ENCODE measurements around the gene CNTRL. TPM values are rescaled to one million over a fixed set of nuclear protein-coding genes. Genes with fewer than 3 reads are reported as not detected.
A peak's percentile ranks its signal among the peaks of the same experiment; 100 is the strongest.

Gene CNTRL
- total RNA-seq, 2 experiments from 2014 or later, result 62.8 to 69.8 TPM

DNA sequence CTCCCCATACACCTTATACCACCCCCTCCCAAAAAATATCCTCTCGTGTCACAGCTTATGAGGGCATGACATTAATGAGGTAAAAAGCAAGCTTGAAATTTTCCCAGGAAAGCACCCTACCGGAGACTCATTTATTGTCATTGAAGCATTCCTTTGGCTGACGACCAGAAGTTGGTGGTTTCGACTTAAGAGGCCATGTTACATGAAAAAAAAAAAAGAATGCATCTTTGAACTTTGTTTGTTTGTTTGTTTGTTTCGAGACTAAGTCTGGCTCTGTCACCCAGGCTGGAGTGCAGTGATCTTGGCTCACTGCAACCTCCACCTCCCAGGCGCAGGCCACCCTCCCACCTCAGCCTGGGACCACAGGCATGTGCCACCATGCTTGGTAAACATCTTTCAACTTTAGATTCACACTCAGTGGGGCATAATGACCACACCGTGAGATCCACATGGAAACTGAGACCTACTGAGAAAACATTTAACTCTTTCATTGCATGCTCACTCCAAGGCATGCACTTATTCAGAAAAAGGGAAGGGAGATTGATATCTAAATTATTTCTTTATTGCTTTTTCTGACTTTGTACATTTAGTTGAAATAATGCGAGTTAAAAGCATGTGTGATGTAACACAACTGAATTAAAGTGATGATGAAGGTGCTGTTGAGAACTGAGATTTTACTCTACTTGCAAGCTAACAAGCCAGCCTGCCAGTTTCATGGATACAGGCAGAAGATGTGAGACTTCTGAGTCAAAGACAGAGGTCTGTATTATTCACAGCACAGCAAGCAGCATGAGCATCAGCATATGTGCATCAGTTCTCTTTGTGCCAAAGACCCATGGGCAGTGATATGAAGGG lies 132.0 kb downstream of the CNTRL start:
- no peaks in the 10 kb centered on the region for H3K36me3 Mint-ChIP-seq (ENCODE audit: low read depth)

DNA sequence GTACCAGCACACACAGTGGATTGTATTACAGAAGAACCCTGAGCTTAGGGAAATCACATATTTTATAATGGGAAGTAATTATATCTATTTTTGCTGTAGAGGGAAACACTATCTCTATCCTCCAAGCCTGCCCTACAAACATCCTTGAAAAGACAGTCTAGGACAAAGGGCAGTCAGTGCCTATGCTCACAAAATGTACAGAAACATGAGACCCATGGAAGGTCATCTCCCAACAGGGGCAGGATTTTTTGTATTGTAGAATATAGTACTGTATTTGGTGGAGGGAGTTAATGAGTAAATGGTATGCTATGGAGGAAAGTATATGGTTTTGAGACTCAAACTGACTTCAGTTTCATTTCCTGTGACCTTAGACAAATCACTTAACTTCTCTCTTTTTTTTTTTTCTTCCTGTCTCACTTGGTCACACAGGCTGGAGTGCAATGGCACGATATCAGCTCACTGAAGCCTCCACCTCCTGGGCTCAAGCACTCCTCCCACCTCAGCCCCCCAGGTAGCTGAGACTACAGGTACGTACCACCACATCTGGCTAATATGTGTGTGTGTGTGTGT lies 132.7 kb downstream of the CNTRL start:
- TF ChIP-seq, protein P1, sequence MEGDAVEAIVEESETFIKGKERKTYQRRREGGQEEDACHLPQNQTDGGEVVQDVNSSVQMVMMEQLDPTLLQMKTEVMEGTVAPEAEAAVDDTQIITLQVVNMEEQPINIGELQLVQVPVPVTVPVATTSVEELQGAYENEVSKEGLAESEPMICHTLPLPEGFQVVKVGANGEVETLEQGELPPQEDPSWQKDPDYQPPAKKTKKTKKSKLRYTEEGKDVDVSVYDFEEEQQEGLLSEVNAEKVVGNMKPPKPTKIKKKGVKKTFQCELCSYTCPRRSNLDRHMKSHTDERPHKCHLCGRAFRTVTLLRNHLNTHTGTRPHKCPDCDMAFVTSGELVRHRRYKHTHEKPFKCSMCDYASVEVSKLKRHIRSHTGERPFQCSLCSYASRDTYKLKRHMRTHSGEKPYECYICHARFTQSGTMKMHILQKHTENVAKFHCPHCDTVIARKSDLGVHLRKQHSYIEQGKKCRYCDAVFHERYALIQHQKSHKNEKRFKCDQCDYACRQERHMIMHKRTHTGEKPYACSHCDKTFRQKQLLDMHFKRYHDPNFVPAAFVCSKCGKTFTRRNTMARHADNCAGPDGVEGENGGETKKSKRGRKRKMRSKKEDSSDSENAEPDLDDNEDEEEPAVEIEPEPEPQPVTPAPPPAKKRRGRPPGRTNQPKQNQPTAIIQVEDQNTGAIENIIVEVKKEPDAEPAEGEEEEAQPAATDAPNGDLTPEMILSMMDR (IDR thresholded peaks at IDR 0.05), result no peak

More for the DNA sequence above, 132.0 kb downstream of the CNTRL start:
- POLR2A ChIA-PET, result interaction anchor here (0.6 kb wide), 1 partner anchor 351 kb away, joined by 3 read pairs; no protein-coding TSS in a partner anchor
- CTCF ChIA-PET, result interaction anchor here (0.9 to 1.5 kb wide), 2 partner anchors 21 to 113 kb away, joined by 3 to 4 read pairs; no protein-coding TSS in a partner anchor
- Mint-ChIP-seq H3K4me3 (no peak overlapping the region), H3K27ac (peak overlapping the region; percentile 58), H3K4me1 (ENCODE audit: low read depth) (peaks cover 31% of the 10 kb centered on the region), H3K9me3 (no peaks in the 10 kb centered on the region), H3K27me3 (no peaks in the 10 kb centered on the region)
- no peak for DNase-seq
- ATAC-seq, result peak; percentile 68
- intact Hi-C loops (cut with micrococcal nuclease), result no loop called here
- TF ChIP-seq, protein P1 (IDR thresholded peaks at IDR 0.05), result no peak

DNA sequence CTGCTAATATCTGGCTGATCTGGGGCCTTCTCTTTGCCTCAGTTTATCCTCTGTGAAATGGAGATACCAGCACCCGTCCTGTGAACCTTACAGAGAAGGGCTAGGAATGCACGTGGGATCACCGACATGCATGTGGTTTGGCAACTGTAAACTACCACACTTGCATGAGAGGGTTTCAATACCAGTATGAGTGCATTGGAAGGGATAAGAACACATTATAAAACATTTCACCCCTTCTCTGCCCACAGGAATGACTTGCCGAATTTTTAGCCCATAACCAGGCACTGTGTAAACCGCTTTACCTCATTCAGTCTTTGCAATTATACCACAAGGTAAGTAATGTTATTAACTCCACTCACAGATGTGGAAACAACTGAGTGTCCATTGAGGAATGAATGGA lies 135.8 kb downstream of the CNTRL start:
- H3K27ac Mint-ChIP-seq, result no peak overlapping the region
- no peak overlapping the region for H3K4me3 Mint-ChIP-seq
- TF ChIP-seq, protein P1 (IDR thresholded peaks at IDR 0.05), result no peak
- ATAC-seq (no peak), DNase-seq (no peak)
- CTCF ChIA-PET, result interaction anchor here (0.6 to 5.6 kb wide), 5 partner anchors 8 to 191 kb away, joined by 3 to 47 read pairs (median 25); partner anchors contain the start of gene RAB14
- POLR2A ChIA-PET, result no interaction called here
- H3K9me3 Mint-ChIP-seq, result no peaks in the 10 kb centered on the region
- H3K27me3 Mint-ChIP-seq, result no peaks in the 10 kb centered on the region
- intact Hi-C loops (cut with micrococcal nuclease), result loop anchor here (10.0 kb wide), 1 partner anchor 164 kb away; the partner anchor contains the start of gene STOM
- no peaks in the 10 kb centered on the region for H3K36me3 Mint-ChIP-seq (ENCODE audit: low read depth)
- peaks cover 21% of the 10 kb centered on the region for H3K4me1 Mint-ChIP-seq (ENCODE audit: low read depth)

More for the DNA sequence above, 132.7 kb downstream of the CNTRL start:
- Mint-ChIP-seq H3K27ac (peak overlapping the region; percentile 58), H3K36me3 (ENCODE audit: low read depth) (no peaks in the 10 kb centered on the region), H3K9me3 (no peaks in the 10 kb centered on the region), H3K27me3 (no peaks in the 10 kb centered on the region), H3K4me3 (no peak overlapping the region), H3K4me1 (ENCODE audit: low read depth) (peaks cover 29% of the 10 kb centered on the region)
- CTCF ChIA-PET, result interaction anchor here (0.7 kb wide), 1 partner anchor 679 kb away, joined by 3 read pairs; no protein-coding TSS in a partner anchor
- DNase-seq (peak; percentile 29), ATAC-seq (peak; percentile 85)
- intact Hi-C loops (cut with micrococcal nuclease), result no loop called here
- POLR2A ChIA-PET, result interaction anchor here (0.6 kb wide), 1 partner anchor 352 kb away, joined by 3 read pairs; no protein-coding TSS in a partner anchor

DNA sequence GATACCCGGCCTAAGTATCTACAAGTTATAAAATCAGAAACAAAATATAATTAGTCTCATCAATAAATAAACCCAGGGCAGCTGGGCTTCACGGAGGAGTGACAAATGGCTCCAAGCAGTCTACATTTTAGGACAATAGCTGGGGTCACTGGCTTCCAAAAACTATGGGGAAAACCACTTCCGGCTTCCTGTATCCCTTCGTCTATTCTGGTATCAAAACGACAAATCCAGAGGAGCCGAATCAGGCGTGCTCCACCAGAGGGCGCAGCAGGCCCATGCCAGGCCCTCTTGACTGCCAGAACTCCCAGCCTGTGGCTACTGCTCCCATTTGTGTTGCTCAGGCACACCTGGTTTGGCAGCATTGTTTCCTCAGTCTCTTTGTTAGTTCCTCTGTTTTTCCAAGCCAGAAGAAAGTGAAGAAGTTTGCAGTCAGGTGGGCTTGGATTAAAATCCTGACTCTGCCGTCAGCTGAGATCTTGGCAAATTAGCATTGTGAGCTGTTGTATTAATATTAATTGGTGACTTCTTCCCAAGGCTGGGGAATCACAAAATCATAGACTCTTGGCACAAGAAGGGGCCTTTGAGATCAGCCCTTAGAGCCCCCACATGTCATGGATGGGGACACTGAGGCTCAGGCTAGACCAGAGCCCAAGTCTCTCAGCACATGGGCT lies 138.5 kb downstream of the CNTRL start:
- no peak overlapping the region for H3K27ac Mint-ChIP-seq
- TF ChIP-seq, protein P1 (IDR thresholded peaks at IDR 0.05), result peak; percentile 92
- no peaks in the 10 kb centered on the region for H3K36me3 Mint-ChIP-seq (ENCODE audit: low read depth)
- intact Hi-C loops (cut with micrococcal nuclease), result loop anchor here (10.0 kb wide), 1 partner anchor 162 kb away; the partner anchor contains the start of gene STOM
- H3K4me1 Mint-ChIP-seq (ENCODE audit: low read depth), result peaks cover 4% of the 10 kb centered on the region
- ChIA-PET POLR2A (interaction anchor here (1.0 to 1.6 kb wide), 2 partner anchors 88 to 146 kb away, joined by 3 to 5 read pairs; no protein-coding TSS in a partner anchor), CTCF (interaction anchor here (0.7 to 5.6 kb wide), 44 partner anchors 8 to 544 kb away, joined by 3 to 47 read pairs (median 6); partner anchors contain the start of genes GSN and RAB14)
- DNase-seq (peak; percentile 83), ATAC-seq (peak; percentile 79)
- no peak overlapping the region for H3K4me3 Mint-ChIP-seq
- no peaks in the 10 kb centered on the region for H3K27me3 Mint-ChIP-seq
- no peaks in the 10 kb centered on the region for H3K9me3 Mint-ChIP-seq

All from activated CD8-positive, alpha-beta T cell treated with anti-CD3 and anti-CD28 coated beads for 36 hours (primary cell).